Posterior vena cava (tissue), 2 donors: ENCODE data around the gene RGS10. TPM values are rescaled to one million over a fixed set of nuclear protein-coding genes. Genes with fewer than 3 reads are reported as not detected.

Source experiments
- DNase-seq: peaks from one replicate; pipeline ENCODE4 v3.0.0-alpha.2; 2020; ENCODE audit warnings: low spot score
- intact Hi-C, 2 donors: fragments of 100-400 bp; cut with DNase I; formaldehyde crosslinking; loops; one replicate each; pipeline versions ENCODE4 v1.14.1 to v1.14.2; 2022 to 2023
- total RNA-seq, 2 donors: library from RNA; stranded (reverse); fragmentation: NEBNext Ultra II Directional; extraction: Animal tissue kit (Norgen Biotek cat#: 25700); gene quantifications; one replicate each; pipeline ENCODE4 v1.2.1, GENCODE V29; 2021
- donor health status: DM: yes; HTN: yes; CAD: no.
- donor health status: DM: yes; HTN: yes; CAD: no.

The RGS10 gene
- total RNA-seq, 2 donors from 2014 or later, result 13.5 to 21.0 TPM

DNA sequence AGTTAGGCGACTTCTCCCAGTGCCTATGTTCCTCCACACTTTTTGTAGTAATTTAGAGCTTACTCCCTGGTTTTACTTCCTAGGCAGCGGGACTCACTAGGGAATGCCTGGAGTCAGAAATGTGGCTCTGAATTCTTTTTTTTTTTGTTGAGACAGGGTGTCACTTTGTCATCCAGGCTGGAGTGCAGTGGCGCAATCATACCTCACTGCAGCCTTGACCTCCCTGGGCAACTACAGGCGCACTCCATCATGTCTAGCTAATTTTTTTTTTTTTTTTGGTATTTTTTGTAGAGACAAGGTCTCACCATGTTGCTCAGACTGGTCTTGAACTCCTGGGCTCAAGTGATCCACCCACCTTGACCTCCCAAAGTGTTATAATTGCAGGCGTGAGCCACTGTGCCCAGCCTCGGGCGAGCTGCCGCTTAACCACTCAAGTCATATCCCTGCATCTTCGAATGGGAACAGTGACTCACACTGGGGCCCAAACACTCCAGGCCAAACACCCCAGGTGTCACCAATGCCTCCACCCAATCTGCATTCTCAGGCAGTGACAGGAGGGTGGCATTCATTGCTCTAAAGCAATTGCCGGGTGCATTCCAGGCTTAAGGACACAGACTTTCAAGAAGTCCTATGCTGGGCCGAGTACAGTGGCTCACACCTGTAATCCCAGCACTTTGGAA is 19.6 kb downstream of the RGS10 start:
- no peak for DNase-seq
- intact Hi-C loops, result loop anchor here in 1 of 2 donors (5.0 kb wide), 1 partner anchor 1201 kb away; no protein-coding TSS in a partner anchor

DNA sequence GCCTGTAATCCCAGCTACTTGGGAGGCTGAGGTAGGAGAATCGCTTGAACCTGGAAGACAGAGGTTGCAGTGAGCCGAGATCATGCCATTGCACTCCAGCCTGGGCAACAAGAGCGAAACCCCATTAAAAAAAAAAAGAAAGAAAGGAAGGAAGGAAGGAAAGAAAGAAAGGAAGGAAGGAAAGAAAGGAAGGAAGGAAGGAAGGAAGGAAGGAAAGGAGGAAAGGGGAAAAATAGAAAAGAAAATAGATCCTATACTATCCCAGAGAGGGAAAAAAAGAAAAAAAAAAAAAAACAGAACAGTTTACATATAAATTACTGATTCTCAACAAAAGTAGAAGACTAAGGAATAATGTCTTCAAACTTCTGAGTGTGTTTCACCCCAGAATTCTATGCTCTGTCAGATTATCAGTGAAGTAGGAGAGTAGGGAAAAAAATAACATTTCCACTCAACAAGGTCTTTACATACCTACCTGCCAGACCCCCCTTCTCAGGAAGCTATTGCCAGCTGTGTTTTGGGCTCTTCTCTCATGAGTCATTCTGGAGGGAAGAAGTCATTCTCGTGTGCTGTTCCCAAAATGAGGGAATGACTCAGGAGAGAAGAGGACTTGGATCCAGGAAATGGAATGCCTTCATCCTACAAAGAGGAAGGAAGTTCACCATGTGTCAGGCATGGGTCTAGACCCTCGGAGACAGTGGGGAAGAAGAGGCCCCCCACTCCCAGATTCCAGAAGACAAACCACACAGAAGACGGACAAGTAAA is 20.9 kb downstream of the RGS10 start:
- intact Hi-C loops, result loop anchor here in 1 of 2 donors (5.0 kb wide), 1 partner anchor 1199 kb away; no protein-coding TSS in a partner anchor
- DNase-seq, result no peak

DNA sequence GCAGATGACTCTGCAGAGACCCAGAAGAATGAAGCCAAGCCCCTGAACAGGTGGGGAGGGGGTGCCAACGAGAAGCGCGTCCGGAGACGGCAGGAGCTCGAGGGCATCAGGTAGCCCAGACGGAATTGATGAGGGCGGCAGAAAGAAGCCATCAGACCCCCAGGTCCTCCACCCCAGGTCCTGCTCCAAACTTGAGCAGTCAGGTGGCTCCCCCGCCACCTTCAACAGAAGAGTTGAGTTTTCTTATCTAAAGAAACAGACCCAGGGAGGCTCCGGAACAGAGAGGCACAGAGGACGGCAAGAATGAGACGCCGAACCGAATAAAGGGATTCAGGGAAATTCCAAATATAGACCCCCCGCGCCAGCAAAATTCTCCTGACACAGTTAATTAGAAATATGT is 22.2 kb downstream of the RGS10 start:
- DNase-seq, result no peak
- intact Hi-C loops, result loop anchor here in 1 of 2 donors (5.0 kb wide), 1 partner anchor 1198 kb away; no protein-coding TSS in a partner anchor

DNA sequence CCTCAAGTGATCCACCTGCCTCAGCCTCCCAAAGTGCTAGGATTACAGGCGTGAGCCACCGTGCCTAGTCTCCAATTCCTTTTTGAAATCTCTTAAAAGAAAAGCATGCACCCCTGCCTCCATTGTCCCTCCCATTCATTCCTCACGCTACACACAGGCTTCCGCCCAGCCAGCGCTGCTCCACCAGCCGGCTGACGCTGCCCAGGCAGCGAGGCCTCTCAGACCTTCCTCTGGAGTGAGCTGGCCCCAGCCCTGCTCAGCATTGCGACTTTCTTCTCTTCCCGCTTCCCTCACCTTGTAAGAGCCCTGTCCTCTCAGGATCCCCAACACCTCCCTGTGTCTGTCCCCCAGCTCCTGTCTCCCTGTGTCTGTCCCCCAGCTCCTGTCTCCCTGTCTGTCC is 23.6 kb downstream of the RGS10 start:
- no peak for DNase-seq
- intact Hi-C loops, result no loop called here

DNA sequence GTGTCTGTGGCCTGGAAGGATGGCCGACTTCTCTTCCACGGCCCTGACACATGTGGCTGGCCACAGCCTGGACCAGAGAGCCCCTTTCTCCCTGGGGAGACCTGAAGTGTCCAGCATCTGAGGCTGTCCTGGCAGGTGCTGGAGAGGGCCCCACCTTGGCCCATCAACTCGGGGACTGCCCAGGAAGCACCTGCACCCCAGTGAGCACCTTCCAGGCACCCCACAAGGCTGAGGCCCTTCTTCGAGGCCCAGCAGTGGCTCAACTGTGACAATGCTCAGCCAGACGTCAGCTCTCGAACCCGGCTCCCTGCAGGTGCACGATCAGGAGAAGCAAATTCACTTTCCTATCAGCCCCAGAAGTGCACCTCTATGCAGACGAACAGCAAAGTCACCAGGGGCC is 24.3 kb downstream of the RGS10 start:
- intact Hi-C loops, result no loop called here

DNA sequence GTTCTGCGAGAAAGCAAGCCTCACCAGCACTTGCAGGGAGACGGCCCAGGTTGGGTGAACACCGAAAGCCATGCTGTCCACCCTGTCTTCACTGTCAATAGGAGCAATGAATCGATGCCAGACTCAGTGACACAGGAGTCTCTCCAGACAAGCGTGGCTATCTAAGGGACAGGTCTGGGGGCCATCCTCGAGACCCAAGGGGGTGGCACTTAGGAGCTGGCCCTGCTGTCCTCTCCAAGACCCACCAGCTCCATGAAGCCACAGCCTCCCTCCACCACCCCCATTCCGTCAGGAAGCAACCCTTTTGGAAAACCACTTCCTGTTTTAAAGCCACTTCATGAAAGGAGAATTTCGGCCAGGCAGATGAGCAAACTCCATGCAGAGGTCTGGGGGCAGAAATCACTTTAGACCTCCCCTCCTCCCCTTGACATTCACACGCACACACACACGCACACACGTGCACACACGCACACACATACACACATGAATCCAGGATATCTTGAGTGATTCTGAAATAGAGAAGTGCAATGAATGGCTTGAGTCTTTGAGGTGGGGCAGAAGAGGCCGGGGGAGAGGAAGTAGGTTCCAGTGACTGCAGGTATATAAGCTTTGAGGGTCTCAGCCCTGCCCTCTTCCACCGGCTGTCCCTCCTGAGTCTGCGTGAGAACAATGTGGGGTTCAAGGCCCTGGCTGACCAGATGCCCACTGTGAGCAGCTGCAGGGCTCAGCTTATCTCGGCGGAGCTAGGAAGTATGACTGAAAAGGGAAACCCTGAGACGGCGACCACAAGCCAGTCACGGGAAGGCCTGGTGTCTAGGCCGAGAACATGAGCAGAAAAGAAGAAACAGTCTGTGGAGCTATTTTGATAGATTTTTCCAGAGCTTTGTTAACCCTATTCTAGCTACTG is 25.0 kb downstream of the RGS10 start:
- no peak for DNase-seq
- intact Hi-C loops, result no loop called here

More for the DNA sequence above, 24.3 kb downstream of the RGS10 start:
- no peak for DNase-seq

DNA sequence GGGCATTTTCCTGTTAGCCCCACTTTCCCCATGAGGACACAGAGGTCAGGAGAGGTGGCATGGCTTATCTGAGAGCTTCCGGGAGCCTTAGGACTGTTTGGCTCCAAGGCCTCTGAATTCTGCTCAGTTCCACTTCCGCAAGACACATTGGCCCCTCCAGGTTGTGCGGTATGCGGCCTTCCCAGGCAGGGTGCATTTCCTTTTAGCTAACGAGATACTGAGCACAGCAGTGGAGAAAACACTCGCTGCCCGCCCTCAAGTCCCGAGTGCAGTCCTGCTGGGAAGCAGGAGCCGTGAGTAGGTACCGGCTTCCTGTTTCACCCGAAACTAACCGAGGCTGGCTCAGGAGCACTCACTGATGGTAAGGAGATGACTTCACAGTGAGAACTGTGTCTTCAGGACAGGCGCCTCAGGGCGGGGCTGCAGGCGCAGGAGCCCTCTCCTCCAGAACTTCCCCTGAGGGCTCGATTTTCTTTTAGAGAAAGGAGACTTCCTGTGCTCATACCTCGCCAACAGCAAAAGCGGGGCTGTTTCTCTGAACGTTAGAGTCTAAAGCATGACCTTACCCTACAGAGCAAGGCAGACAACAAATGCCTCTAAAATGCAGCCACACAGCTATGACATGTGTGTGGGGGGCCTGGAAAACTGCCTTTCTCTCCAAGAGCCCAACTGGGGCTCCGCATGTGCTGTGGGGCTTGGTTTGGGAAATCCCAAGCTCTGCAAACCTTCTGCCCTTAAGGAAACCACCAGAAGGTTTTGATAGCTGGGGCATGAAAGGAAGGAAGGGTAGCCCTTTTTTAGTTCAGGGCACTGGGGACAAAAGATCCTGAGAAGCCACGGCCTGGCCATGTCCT is 25.9 kb downstream of the RGS10 start:
- intact Hi-C loops, result no loop called here
- no peak for DNase-seq

DNA sequence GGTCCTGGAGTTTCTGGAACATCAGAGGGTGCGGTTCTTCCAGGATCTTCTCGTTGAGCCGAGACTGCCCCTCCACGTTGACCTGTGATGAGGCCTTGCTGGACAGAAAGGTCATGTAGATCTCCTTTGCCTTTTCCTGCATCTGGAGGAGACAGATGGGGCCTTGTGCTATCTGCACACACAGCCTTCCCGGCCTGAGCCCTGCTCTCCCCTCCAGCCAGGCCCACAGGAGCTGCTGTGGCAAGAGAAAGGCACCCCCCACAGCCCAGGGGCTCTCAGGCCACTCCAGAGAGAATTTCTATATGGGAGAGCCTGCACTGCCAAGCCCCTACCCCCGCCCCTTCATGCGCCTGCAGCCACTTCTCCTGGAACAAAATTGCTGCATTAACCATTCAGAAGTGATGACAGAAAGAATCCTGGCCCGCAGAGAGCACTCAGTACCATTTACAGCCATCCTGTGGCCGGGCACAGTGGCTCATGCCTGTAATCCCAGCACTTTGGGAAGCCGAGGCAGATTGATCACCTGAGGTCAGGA is 26.9 kb downstream of the RGS10 start:
- DNase-seq, result no peak
- intact Hi-C loops, result no loop called here

DNA sequence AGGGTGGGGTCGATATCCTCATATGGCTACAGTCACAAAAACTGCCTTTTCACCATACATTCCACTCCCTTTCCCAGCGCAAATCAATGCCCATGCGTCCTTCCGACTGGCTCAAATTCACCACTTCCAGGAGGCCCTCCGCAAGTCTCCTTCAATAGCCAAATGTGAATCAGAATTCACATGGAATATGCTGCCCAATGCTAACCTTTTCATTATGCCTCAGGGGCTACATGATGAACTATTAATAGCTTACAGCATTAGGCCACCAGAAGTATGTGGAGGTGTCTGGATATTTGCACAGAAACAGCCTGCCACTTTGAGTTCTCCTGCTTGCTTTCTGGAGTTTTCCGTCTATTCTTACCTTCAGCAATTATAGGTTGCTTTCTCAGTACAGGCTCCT is 27.7 kb downstream of the RGS10 start:
- intact Hi-C loops, result no loop called here
- DNase-seq, result no peak

DNA sequence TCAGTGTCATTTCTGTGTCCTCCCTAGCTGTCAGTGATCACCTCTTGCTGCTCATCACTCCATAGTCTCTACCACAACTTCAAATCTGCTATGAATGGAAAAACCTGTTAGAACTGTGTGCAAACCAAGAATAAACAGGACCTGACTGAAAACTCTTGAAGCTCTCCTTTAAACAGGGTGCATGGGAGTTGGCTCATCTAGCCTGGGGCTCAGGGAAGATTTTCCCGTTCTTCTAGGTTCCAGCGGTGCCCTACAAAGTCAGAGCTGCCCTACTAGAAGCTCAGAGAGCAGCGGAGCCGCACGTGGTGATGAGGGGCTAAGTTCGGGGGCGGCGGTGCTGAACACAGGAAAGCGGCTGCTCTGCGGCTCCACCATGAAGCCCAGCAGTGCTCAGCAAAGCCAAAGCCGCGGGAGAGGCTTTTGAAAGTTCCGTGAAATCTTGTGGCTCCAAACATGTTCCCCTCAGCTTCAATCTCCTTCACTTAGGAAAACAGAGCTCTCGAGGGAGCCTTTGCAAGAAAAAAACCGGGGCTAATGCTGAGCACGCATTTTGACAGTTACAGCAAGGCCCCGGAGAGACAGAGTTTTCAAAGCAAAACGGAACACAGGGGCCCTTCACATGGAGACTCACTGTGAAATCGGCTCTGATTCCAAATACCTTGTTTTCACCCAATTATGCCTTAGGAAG is 30.5 kb downstream of the RGS10 start:
- no peak for DNase-seq
- intact Hi-C loops, result no loop called here

DNA sequence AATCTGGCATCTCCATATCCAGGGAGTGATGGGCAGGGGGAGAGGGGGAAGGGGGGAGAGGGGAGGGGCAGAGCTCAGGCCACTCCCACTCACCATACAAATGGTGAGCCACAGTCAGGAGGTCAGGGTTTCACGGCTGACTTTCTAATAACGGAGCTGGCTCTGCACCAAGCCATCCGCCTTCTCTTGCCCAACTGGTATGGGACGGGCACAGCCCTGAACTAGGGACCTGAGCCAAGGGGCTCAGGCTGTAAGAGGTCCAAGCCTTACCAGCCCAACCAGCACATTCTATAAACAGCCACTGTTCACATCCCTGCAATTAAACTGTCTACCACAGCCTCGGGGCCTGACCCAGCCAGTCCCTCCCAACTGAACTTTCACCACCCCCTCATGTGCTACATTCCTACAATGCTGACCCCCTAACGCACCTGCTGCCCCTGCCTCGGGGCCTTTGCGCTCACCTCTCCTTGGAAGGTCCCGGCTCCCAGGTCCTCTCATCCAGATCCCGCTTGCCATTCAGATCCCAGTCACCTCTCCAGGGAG is 32.5 kb downstream of the RGS10 start:
- DNase-seq, result no peak
- intact Hi-C loops, result no loop called here

DNA sequence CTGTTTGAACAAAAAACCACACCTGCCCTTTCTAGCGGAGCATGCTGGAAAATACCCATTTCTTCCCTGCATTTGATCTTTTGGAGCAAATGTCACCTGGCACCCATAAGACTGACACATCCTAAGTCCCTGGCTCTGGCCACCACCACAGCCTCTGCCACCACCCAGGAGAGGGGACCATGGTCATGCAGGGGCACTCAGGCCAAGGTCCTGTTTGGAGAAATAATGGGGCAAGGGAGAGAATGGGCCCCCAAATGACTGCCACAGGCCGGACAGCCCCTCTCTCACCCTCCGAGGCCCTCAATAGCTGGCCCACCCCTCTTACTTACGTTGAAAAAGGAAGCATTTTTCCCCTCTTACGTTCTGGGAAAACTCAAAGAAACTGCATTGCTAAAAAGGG is 35.4 kb downstream of the RGS10 start:
- no peak for DNase-seq
- intact Hi-C loops, result no loop called here

DNA sequence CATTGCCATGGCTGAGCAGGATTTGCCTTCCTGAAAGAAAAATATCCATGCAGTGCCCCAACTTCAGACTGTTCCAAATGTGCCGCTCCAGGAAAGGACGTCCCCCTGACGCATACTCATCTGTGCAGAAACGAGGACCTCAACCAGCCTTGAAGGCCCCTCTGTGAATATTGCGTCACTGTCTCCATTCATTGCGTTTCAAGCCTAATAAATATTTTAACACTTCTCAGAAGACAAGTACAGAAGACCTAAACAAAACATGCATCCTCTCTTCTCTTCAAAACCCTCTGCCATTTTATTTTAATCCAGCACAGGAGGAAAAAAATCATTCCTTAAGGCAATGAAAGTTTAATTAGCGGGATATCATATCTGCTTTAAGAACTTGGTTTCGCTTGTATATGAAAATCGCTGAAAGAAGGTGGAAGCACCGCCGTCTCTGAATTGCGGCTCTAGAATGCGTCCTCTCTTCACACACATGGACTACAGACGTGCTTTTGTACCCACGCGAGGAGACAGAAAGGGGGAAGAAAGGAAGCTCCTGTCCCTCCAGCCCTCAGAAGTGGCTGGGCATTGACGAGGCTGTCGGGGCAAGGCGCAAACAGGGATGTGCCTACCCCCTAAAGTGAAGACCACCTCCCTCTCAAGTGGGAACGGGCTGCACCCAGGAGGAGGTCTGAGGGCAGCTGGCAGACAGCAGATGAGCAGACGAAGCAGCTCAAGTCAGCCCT is 36.8 kb downstream of the RGS10 start:
- intact Hi-C loops, result no loop called here
- no peak for DNase-seq

DNA sequence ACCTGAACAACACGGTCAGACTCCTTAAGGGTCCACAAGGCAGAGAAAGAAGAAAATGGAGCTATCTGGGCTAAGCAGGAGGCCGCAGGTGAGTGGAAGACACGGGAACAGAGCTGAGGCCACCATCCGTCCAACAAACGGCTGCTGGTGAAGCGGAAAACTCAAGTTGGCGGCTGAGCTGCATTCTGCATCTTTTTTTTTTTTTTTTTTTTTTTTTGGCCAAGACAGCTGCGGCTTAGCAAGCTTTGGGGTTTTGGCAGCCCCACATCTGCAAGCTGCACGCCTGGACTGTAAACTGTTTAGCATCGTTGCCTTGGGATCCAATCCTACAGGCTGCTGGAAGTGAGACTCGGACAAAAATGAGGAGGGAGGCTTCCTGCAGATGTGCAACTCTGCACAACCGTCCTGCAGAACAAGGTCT is 37.4 kb downstream of the RGS10 start:
- intact Hi-C loops, result no loop called here
- DNase-seq, result no peak

DNA sequence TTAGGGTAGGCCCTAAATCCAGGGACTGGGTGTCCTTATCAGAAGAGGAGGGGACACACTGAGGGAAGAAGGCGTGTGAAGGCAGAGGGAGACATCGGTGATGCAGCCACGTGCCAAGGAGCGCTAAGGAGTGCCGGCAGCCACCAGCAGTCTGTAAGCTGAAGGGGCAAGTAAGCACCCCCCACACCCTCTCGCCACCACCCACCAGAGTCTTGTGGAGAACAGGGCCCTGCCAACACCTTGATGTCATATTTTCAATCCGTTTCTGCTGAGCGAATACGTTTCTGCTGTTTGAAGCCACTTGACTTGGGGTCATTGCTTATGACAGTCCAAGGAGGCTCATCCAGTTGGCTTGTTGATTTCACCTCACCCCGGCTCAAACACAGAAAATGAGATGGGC is 37.9 kb downstream of the RGS10 start:
- intact Hi-C loops, result no loop called here
- no peak for DNase-seq

DNA sequence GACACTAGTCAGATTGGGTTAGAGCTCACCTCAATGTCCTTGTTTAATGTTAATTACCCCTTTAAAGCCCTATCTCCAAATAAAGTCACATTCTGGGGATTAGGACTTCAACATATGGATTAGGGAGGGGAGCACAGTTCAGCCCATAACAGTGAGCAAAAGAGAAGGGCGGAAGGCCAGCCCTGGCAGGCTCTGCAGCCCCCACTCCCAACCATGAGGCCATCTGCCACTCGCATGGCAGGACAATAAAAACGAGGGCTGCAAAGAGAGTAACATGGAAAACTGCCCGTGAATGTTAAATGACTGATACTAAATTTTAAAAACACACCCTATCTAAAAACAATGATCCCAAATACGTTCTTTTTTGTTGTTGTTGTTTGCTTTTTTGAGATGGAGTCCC is 38.7 kb downstream of the RGS10 start:
- DNase-seq, result no peak
- intact Hi-C loops, result no loop called here

DNA sequence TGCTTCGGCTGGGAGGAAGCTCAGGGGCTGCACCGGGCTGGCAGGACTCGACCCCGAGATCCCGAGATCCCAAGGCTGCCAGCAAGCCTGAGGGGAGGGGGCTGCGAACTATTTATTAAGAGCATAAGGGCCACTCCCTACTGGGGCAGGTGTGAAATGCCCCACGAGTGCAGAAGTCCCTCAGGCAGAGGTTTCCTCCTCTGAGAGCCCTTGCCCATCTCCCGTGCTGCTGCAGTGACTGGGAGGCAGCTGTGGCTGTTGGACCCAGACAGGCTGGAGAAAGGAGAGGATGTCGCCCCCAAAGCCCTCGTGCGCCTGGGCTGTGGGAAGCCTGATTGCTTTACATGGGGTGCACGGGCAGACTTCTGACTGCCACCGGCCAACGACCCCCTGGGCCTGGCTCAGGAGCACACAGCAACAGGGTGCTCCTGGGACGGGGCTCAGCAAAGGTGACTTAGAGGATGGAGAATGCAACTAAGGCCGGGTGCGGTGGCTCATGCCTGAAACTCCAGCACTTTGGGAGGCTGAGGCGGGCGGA is 39.8 kb downstream of the RGS10 start:
- intact Hi-C loops, result no loop called here
- DNase-seq, result no peak
